GM21529 (cell line): ENCODE measurements around the gene KRTAP4-5.
"Not testable (repeated sequence)": the region's sequence is repeated elsewhere in the genome, so short reads cannot be mapped to it uniquely, and the experiment has no call there.

Experiments used
- ATAC-seq: cut with Tn5 transposase; IDR thresholded peaks from one replicate; pipeline ENCODE4 v1.9.1; 2021; ENCODE audit not compliant: unreplicated experiment

The KRTAP4-5 gene

GRCh38 chr17:41149652-41149985 lies at the start of gene KRTAP4-5:
Gene KRTAP4-5 (minus strand): TSS chr17:41149825. CDS start chr17:41149767, 58 bp downstream.
- no peak for ATAC-seq

- ATAC-seq: no peak
These were observed 46.4 kb upstream of the KRTAP4-5 start for GRCh38 chr17:41196068-41196467.

GRCh38 chr17:41190328-41190727 lies 40.7 kb upstream of the KRTAP4-5 start:
- no peak for ATAC-seq

GRCh38 chr17:41189837-41190318 lies 40.3 kb upstream of the KRTAP4-5 start, which contains the start of gene KRTAP9-1:
Gene KRTAP9-1 (plus strand): TSS chr17:41189887. CDS start chr17:41189887, 0 bp downstream.
- ATAC-seq: not testable (repeated sequence)

DNA sequence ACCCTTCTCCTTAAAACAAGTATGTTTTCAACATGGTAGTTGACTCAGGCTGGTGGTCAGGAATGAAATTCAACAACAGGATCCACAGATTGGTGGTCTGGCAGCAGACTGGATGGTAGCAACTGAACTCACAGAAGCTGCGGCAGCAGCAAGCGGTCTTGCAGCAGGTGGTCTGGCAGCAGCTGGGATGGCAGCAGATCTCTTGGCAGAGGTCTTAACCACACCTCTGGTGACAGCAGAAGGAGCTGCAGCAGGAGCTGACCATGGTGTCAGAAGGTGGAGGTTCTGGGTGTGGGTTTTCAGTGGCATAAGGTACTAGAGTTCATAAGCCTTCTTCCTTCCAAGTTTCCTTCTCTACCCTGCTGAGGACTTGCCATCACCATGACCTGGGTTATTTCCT lies 37.2 kb upstream of the KRTAP4-5 start:
- ATAC-seq: no peak

DNA sequence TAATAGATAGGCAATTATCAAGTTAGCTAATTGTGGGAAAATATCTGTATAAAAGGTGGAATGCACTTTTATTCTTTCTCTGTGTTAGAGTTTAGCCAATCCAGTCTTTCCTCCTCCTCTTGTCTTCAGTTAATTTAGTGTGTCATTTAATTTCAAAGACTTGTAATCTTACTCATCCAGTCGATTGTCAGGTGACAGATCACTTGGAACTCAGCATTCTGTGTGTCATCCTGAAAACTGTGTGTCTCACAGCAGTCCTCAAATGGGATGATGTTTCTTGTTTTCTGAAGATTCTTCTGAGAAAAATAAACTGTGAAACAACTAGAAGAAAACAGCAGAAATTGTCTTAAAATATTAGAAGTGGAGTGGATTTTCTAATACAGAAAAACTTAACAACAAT lies 35.4 kb upstream of the KRTAP4-5 start:
- ATAC-seq: no peak

DNA sequence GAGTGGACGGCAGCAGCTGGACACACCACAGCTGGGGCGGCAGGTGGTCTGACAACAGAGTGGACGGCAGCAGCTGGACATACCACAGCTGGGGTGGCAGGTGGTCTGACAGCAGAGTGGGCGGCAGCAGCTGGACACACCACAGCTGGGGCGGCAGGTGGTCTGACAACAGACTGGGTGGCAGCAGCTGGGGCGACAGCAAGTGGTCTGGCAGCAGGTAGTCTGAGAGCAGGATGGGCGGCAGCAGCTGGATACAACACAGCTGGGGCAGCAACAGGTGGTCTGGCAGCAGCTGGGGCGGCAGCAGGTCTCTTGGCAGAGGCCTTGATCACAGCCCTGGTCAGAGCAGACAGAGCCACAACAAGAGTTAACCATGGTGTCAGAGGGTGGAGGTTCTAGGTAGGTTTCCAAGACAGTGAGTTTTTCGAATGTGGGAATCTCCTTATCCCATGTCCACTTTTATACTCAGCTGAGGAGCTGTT lies 34.9 kb upstream of the KRTAP4-5 start, which contains the start of gene KRTAP4-1:
Gene KRTAP4-1, minus strand, starts transcription at position 432 of the 482 bp plus-strand sequence. Its CDS starts 57 bp downstream, at position 375.
- ATAC-seq: no peak

DNA sequence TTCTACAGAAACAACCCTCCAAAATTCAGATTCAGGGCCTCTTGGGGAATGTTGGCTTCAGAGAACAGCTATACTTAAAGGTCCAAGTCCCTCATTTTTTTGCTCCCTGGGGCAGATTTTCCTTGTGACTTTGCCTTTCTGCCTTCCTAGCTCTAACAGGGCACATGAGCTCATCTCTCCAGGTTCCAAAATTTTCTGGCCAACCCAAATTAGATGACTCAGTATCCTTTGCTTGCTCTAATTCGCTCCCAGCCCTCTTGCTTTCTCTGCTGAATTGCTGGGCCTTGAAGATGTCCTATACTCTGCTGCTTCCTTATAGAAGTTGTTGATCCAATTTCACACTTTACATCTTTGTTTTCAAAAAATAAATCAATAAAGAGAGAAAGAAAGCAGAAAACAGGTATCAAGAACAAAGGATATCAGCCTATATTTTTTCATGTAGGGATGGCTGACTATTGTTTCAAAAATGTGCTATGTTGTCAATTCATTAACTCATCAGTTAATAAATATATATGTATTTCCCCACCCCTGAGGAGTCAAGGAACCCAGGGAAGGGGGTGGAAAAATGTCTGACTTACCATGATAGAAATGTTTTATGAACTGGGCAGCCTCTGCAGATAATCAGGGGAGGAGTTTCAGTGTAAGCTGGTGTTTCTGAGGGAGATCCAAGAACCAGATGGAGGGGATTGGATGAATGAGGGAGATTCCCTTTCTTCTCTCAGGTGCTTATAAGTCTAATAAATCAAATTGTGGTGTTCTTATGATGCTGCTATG lies 29.4 kb upstream of the KRTAP4-5 start:
- no peak for ATAC-seq

GRCh38 chr17:41178341-41178740 lies 28.7 kb upstream of the KRTAP4-5 start:
- no peak for ATAC-seq

DNA sequence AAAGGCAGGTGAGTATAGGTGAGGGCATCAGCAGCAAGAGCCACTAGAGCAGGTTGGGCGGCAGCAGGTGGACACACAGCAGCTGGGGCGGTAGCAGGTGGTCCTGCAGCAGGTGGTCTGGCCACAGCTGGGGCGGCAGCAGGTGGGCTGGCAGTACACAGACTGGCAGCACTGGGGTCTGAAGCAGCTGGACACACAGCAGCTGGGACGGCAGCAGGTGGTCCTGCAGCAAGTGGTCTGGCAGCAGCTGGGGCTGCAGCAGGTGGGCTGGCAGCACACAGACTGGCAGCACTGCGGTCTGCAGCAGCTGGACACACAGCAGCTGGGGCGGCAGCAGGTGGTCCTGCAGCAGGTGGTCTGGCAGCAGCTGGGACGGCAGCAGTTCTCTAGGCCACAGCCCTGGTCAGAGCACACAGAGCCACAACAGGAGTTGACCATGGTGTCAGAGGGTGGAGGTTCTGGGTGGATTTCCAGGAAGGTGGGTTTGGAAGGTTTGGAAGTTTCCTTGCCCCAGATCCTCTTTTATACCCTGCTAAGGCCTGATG lies 28.2 kb upstream of the KRTAP4-5 start, which contains the start of gene KRTAP4-2:
Gene KRTAP4-2, minus strand, starts transcription at position 495 of the 545 bp plus-strand sequence. Its CDS starts 57 bp downstream, at position 438.
- no peak for ATAC-seq

DNA sequence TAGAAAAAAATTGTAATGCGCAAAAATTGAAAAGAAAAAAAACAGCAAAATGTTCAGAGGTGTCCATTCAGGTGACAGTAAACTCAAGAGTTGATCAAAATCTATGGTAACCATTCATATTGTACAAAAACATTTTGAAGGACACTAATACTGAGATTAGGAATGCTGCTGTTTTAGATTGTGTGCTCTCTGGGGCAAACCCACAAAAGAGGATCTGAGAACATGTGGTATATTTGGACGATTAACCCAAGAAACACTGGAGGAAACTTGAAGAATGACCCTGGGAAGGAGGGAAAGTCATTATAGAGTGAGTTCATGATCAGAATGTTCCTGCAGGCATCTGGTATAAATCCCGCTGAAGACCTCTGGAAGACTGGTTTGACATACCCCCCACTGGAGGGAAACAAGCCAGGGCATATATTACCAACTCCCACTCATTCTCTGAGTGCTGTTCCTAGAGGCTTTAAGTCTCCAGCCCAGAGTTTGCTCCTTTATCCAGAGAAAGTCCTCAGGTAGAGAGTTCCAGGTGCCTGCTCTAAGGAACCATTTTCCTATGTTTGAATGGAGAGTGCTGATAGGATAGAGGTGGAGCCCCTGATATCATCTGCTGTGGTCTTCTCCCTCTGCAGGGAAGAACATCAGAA lies 27.2 kb upstream of the KRTAP4-5 start:
- ATAC-seq: no peak

DNA sequence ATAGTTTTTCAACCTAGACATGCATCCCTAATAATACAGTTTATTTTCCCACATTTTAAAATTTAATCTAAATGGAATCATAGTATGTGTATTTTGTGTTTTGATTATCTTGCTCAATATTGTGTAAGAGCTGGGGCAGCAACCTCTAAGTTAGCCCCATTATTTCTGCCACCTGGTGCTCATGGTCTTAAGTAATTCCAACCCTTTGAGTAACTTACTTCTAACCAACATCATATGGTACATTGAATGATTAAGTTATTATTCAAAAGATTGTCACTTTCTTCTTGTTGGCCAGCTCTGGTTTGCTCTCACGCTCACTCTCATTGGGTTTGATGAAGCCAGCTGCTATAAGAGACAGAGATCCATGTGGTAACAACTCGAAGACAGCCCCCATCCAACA lies 22.3 kb upstream of the KRTAP4-5 start:
- ATAC-seq: no peak

DNA sequence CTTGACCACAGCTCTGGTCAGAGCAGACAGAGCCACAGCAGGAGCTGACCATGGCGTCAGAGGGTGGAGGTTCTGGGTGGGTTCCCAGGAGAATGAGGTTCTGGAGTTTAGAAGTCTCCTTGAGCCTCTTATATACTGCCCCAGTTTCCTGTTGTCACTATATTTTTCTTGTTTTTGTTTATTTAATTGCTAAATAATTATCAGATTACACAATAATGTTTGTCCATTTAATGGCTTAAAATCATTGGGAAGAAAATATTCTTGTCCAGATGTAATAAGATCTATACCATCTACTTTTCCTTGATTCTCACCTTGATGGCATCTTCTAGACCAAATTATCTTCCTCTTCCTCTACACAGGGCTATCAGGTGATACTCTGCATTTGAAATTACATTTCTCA lies 18.5 kb upstream of the KRTAP4-5 start, which contains the start of gene KRTAP4-3:
Gene KRTAP4-3, minus strand, starts transcription at position 101 of the 400 bp plus-strand sequence. Its CDS starts 49 bp downstream, at position 52.
- ATAC-seq: no peak

GRCh38 chr17:41167561-41167960 lies 17.9 kb upstream of the KRTAP4-5 start:
- ATAC-seq: no peak

GRCh38 chr17:41163828-41164227 lies 14.2 kb upstream of the KRTAP4-5 start:
- ATAC-seq: no peak

- no peak for ATAC-seq
These were observed 11.0 kb upstream of the KRTAP4-5 start, which contains the start of gene KRTAP4-4 for GRCh38 chr17:41160648-41161047. Gene KRTAP4-4 (minus strand): TSS chr17:41160748. CDS start chr17:41160691, 57 bp downstream.

DNA sequence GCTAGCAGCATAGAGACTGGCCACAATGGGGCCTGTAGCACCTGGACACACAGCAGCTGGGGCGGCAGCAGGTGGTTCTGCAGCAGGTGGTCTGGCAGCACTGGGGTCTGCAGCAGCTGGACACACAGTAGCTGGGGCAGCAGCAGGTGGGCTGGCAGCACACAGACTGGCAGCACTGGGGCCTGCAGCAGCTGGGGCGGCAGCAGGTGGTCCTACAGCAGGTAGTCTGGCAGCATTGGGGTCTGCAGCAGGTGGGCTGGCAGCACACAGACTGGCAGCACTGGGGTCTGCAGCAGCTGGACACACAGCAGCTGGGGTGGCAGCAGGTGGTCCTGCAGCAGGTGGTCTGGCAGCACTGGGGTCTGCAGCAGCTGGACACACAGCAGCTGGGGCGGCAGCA lies 10.6 kb upstream of the KRTAP4-5 start:
- ATAC-seq: not testable (repeated sequence)

- no peak for ATAC-seq
These were observed 4.2 kb upstream of the KRTAP4-5 start for GRCh38 chr17:41153856-41154255.

- ATAC-seq: no peak
These were observed 1.9 kb upstream of the KRTAP4-5 start for GRCh38 chr17:41151525-41151924.

DNA sequence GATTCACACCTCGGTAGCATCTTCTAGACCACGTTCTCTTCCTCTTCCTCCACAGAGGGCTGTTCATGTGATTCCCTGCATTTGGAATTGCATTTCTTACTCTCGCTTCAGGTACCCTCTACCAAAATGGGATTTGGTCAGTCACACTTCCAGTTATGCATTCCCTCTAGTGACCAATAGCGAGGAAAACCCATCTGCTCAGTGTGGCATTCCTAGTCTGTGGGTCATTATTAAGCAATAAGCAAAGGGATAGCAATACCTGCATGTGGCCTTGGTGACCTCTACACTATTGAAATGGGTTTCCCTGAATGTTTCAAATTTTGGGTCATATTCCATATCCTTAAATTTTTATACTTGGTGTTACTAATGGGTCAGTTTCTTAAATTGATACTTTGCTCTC lies 401 bp upstream of the KRTAP4-5 start:
- no peak for ATAC-seq

GRCh38 chr17:41148971-41149651 lies 514 bp downstream of the KRTAP4-5 start:
- not testable (repeated sequence) for ATAC-seq
